Activated CD8-positive, alpha-beta T cell treated with anti-CD3 and anti-CD28 coated beads, Interleukin-2, amount 10 ng/mL, durations not matched to agents 7 days and 5 days (primary cell): Measurements from ENCODE around the gene CEP152. TPM values are rescaled to one million over a fixed set of nuclear protein-coding genes. Genes with fewer than 3 reads are reported as not detected.
"Not testable (repeated sequence)": the region's sequence is repeated elsewhere in the genome, so short reads cannot be mapped to it uniquely, and the experiment has no call there.

Source experiments
- ATAC-seq: fragments of 150-1000 bp; cut with Tn5 transposase; one replicate; pipeline ENCODE4 v1.10.0; 2021; ENCODE audit warnings: moderate library complexity
- CTCF ChIA-PET: fragments of 350-600 bp; sonication (Branson Sonifier 250); formaldehyde crosslinking; loops from one replicate; lab custom pipeline; 2021; ENCODE audit warnings: antibody characterized with exemption; lab: Charles Lee
- POLR2A ChIA-PET: fragments of 350-600 bp; sonication (Branson Sonifier 250); formaldehyde crosslinking; loops from one replicate; lab custom pipeline; 2021; ENCODE audit warnings: antibody characterized with exemption; lab: Charles Lee
- DNase-seq: peaks from one replicate; pipeline ENCODE4 v3.0.0-alpha.2; 2020
- H3K27ac Mint-ChIP-seq: one replicate; pipeline ENCODE4 v1.8.0; 2021; ENCODE audit warnings: mild to moderate bottlenecking, mixed read lengths
- H3K27me3 Mint-ChIP-seq: one replicate; pipeline ENCODE4 v1.8.0; 2021; ENCODE audit warnings: low read depth, mixed read lengths
- H3K36me3 Mint-ChIP-seq: one replicate; pipeline ENCODE4 v1.8.0; 2021; ENCODE audit warnings: low read depth, mixed read lengths
- H3K4me1 Mint-ChIP-seq: one replicate; pipeline ENCODE4 v1.8.0; 2021; ENCODE audit warnings: low read depth, mixed read lengths
- H3K4me3 Mint-ChIP-seq: one replicate; pipeline ENCODE4 v1.8.0; 2021; ENCODE audit warnings: mild to moderate bottlenecking, mixed read lengths
- H3K9me3 Mint-ChIP-seq: one replicate; pipeline ENCODE4 v1.8.0; 2022; ENCODE audit warnings: mixed read lengths; ENCODE audit not compliant: insufficient read depth
- total RNA-seq, 2 experiments: library from RNA; stranded (reverse); gene quantifications; one replicate each; pipeline ENCODE4 v1.2.3, GENCODE V29; 2021

The CEP152 gene, protein sequence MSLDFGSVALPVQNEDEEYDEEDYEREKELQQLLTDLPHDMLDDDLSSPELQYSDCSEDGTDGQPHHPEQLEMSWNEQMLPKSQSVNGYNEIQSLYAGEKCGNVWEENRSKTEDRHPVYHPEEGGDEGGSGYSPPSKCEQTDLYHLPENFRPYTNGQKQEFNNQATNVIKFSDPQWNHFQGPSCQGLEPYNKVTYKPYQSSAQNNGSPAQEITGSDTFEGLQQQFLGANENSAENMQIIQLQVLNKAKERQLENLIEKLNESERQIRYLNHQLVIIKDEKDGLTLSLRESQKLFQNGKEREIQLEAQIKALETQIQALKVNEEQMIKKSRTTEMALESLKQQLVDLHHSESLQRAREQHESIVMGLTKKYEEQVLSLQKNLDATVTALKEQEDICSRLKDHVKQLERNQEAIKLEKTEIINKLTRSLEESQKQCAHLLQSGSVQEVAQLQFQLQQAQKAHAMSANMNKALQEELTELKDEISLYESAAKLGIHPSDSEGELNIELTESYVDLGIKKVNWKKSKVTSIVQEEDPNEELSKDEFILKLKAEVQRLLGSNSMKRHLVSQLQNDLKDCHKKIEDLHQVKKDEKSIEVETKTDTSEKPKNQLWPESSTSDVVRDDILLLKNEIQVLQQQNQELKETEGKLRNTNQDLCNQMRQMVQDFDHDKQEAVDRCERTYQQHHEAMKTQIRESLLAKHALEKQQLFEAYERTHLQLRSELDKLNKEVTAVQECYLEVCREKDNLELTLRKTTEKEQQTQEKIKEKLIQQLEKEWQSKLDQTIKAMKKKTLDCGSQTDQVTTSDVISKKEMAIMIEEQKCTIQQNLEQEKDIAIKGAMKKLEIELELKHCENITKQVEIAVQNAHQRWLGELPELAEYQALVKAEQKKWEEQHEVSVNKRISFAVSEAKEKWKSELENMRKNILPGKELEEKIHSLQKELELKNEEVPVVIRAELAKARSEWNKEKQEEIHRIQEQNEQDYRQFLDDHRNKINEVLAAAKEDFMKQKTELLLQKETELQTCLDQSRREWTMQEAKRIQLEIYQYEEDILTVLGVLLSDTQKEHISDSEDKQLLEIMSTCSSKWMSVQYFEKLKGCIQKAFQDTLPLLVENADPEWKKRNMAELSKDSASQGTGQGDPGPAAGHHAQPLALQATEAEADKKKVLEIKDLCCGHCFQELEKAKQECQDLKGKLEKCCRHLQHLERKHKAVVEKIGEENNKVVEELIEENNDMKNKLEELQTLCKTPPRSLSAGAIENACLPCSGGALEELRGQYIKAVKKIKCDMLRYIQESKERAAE (N-terminal part only)
- 10 to 100 TPM; 39.6 to 40.0 TPM for total RNA-seq

DNA sequence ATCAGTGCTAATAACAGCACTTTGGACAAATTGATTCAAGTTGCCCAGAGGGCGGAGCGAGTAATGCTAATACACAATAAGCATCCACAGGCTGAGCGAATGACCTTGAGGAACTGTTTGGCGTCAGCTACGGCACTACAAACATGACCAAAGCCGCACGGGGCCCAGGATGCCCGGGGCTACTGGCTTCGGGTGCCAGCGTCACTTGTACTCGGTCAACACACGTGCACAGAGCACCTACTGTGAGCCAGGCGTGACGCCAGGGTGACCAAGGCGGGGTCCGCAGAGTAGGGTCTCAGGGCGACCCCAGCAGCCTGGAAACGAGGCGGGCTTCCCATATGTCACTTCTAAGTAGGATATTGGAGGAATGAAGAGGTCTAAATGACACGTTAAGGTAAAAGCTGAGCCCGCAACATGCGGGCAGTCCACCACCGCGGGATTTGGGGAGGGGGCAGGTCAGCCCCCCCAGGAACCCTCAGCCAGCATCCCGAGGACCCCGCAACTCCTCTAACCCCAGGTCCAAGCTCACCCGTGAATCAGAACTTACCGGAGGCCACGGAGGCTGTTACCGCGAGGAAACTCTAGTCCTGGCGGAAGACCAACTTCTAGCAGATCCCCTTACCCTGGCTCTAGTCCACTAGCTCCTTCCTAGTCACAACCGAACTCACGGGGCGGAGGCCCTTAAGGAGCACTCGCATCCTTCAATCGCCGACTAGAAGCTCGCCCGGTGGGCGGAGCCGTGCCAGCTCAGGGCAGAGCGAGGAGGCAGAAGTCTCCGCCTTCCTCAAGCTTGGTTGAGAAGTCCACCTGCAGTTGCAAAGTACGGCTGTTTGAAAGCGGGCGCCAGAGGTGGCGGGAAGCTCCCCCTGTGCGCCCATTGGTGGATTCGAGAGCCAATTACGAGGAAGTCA, at the start of gene CEP152:
Gene CEP152 (minus strand): TSS at position 656 of the 911 bp plus-strand sequence. CDS start 5,420 bp downstream, outside the sequence.
- POLR2A ChIA-PET = interaction anchor here (0.7 to 1.7 kb wide), 10 partner anchors 9 to 1544 kb away, joined by 3 to 16 read pairs (median 3); partner anchors contain the start of genes COPS2, EID1 and GABPB1
- peaks cover 35% of the 10 kb centered on the region for H3K4me1 Mint-ChIP-seq
- CTCF ChIA-PET = interaction anchor here (0.7 to 2.9 kb wide), 11 partner anchors 9 to 477 kb away, joined by 3 to 17 read pairs (median 4); partner anchors contain the start of gene GALK2
- peak; percentile 97 for ATAC-seq
- H3K9me3 Mint-ChIP-seq = no peaks in the 10 kb centered on the region
- H3K27ac Mint-ChIP-seq = peak within 1 kb of the TSS; percentile 96
- peak; percentile 100 for DNase-seq
- peak within 1 kb of the TSS; percentile 95 for H3K4me3 Mint-ChIP-seq
- peaks cover 19% of the 10 kb centered on the region for H3K36me3 Mint-ChIP-seq
- H3K27me3 Mint-ChIP-seq = peaks cover 17% of the 10 kb centered on the region

DNA sequence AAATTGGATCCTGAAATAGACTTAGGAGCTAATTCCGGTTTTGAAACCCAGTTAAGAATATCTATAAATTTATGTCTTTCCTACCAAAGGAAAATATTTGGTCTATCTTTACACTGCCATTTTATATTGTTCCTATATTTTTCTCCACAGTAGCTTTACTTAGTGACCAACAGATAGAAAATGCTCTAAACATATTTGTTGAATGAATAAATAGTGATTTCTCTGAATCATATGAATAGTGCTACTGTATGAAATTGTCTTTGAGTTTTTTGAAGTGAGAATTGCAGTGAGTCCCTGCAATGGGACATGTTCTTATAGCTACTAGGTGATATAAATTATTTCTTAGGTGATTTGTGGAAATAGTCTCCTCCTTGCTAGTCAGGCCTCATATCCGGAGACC, 48.6 kb upstream of the CEP152 start:
- ATAC-seq (no peak), DNase-seq (no peak)
- Mint-ChIP-seq H3K27ac (no peak overlapping the region), H3K36me3 (no peaks in the 10 kb centered on the region), H3K9me3 (no peaks in the 10 kb centered on the region), H3K27me3 (peaks cover 27% of the 10 kb centered on the region), H3K4me3 (no peak overlapping the region), H3K4me1 (peaks cover 17% of the 10 kb centered on the region)
- ChIA-PET POLR2A (no interaction called here), CTCF (interaction anchor here (0.7 to 6.5 kb wide), 7 partner anchors 8 to 563 kb away, joined by 3 to 103 read pairs (median 4); partner anchors contain the start of genes CEP152, FGF7 and SHC4)

DNA sequence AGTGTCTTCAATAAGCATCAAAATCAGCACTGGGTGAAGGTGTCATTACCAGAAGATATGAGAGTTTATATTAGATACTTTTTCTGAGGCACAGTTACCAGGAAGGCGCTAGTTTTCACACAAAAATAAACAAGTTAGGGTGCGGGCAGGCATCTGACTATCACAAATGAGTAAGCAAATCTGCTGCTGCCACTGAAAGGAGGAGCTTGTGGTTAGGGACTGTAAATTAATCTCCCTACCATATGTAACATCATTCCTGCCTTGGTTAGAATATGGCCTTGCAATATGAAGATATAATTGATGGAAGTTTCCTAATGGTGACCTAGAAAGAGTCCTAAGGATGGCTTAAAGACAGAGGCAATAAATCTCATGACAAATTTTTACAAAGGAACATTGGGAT, 47.5 kb upstream of the CEP152 start:
- Mint-ChIP-seq H3K9me3 (no peaks in the 10 kb centered on the region), H3K27ac (no peak overlapping the region), H3K27me3 (peaks cover 33% of the 10 kb centered on the region), H3K4me3 (no peak overlapping the region), H3K36me3 (no peaks in the 10 kb centered on the region), H3K4me1 (peaks cover 17% of the 10 kb centered on the region)
- no peak for ATAC-seq
- ChIA-PET POLR2A (no interaction called here), CTCF (interaction anchor here (1.5 to 6.5 kb wide), 5 partner anchors 9 to 564 kb away, joined by 3 to 103 read pairs (median 4); partner anchors contain the start of genes FGF7 and SHC4)
- DNase-seq = no peak

DNA sequence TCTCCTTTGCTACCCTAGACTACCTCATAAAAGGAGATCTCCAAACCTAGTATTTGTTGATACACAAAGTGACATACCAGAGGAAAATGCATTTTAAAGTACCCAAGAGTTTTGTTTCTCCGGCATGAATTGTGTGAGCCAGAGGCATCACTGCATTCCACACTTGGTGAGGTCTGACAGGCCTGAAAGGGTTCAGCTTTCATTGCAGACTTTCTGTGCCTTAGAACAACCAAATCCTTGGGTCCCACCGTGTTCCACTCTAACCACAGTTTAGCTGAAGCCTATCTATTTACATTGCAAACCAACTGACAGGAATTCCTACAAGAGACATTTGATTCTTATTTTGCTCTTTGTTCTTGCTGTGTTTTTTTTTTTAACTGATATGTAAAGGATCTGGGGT, 46.1 kb upstream of the CEP152 start:
- CTCF ChIA-PET = no interaction called here
- Mint-ChIP-seq H3K9me3 (no peaks in the 10 kb centered on the region), H3K36me3 (no peaks in the 10 kb centered on the region), H3K4me3 (no peak overlapping the region), H3K27me3 (peaks cover 36% of the 10 kb centered on the region), H3K27ac (no peak overlapping the region), H3K4me1 (peaks cover 10% of the 10 kb centered on the region)
- DNase-seq = no peak
- no peak for ATAC-seq
- POLR2A ChIA-PET = no interaction called here

DNA sequence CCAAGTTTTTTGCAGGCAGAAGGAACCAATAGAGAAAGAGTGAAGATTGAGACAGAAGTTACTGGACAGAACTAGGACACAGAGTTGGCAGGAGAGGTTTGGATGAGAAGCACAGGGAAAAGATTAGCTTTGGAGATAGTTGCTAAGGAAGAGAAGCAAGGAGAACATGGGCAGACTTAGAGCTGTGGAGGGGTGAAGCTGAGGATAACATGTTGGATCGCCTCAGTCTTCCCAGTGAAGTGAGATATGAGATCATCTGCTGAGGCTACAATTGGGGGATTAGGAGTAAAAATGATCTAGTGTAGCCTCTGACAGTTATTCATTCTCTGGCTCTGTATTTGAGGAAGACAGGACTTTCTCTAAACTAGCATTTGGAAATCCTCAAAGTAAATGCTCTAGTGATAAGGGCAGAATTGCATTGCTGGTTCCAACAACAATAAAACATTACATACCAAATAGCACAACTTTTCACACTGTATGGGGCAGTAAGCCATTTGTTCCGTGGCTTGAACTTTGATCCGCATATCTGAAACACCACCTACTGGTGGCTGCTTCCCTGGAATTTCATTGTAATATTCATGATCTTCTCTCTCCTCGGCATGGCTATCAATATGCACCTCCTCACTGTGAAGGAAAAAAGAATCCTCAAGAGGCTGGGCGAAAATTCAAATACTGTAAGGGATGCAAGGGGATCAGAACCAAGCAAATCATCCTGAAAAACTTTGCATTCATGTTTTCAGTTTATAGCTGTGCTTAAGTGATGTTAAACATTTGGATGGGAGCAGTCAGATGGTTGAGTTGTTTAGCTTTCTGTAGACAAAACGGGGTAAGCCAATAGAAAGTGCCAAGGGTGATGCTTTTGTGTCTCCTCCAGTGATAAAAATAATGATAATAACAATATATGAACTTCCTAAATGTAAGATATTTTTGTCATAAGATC, 44.9 kb upstream of the CEP152 start:
- CTCF ChIA-PET = interaction anchor here (1.2 kb wide), 1 partner anchor 290 kb away, joined by 3 read pairs; no protein-coding TSS in a partner anchor
- Mint-ChIP-seq H3K9me3 (no peaks in the 10 kb centered on the region), H3K36me3 (no peaks in the 10 kb centered on the region), H3K27ac (no peak overlapping the region), H3K27me3 (peaks cover 39% of the 10 kb centered on the region), H3K4me1 (peaks cover 8% of the 10 kb centered on the region), H3K4me3 (no peak overlapping the region)
- POLR2A ChIA-PET = no interaction called here
- DNase-seq = no peak
- ATAC-seq = no peak

DNA sequence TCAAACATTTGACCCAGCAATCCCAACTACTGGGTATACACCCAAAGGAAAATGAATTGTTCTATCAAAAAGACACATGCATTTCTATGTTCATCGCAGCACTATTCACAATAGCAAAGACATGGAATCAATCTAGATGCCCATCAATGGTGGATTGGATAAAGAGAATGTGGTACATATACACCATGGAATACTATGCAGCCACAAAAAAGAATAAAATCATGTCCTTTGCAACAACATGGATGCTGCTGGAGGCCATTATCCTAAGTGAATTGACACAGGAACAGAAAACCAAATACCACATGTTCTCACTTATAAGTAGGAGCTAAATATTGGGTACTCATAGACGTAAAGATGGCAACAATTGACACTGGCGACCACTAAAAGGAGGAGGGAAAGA, 43.6 kb upstream of the CEP152 start:
- peaks cover 40% of the 10 kb centered on the region for H3K27me3 Mint-ChIP-seq
- H3K36me3 Mint-ChIP-seq, H3K4me3 Mint-ChIP-seq, H3K9me3 Mint-ChIP-seq, POLR2A ChIA-PET, H3K4me1 Mint-ChIP-seq, CTCF ChIA-PET, ATAC-seq, DNase-seq, H3K27ac Mint-ChIP-seq: not testable (repeated sequence)

DNA sequence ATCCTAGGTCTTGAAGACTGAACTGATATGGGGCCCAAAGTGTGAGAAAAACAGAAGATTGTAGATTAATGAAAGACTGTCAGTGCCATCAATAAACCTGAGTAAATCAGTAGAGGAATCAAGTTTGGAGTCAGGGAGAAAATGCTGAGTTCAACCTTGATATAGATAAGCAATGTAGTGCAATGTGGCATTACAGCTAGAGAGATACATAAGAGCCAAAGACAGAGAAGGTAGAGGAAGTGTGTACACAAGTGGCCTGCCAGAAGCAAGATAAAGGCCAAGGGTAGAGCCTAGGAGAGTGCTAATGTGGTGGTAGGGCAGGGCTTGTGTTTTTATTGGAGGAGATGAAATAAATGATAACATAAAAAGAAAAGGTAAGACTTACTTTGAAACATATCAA, 41.1 kb upstream of the CEP152 start:
- Mint-ChIP-seq H3K27me3 (peaks cover 31% of the 10 kb centered on the region), H3K27ac (no peak overlapping the region), H3K9me3 (no peaks in the 10 kb centered on the region), H3K4me3 (no peak overlapping the region), H3K4me1 (no peaks in the 10 kb centered on the region), H3K36me3 (no peaks in the 10 kb centered on the region)
- POLR2A ChIA-PET = no interaction called here
- DNase-seq (no peak), ATAC-seq (no peak)
- CTCF ChIA-PET = interaction anchor here (1.0 kb wide), 1 partner anchor 10 kb away, joined by 3 read pairs; no protein-coding TSS in a partner anchor

DNA sequence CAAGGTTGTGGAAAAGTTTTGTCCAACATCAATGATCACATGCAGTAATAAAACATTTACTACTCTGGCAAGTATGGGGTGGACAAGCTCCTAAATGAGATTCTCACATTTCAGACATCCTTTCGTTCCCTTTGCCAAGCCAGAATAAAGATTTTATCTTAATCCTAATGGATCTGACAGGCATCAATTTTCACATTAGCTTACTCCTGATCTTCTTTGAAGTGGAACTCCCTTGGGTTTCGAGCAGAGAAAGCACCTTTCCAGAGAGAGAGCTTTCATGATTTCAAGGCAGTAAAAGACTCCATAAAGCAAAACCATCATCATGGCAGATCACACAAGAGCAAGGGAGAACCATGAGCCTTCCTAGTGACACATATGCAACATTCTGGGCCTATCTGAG, 39.8 kb upstream of the CEP152 start:
- Mint-ChIP-seq H3K27ac (no peak overlapping the region), H3K27me3 (peaks cover 25% of the 10 kb centered on the region), H3K9me3 (no peaks in the 10 kb centered on the region), H3K4me3 (no peak overlapping the region), H3K36me3 (no peaks in the 10 kb centered on the region), H3K4me1 (no peaks in the 10 kb centered on the region)
- POLR2A ChIA-PET = no interaction called here
- CTCF ChIA-PET = no interaction called here
- DNase-seq (no peak), ATAC-seq (no peak)

DNA sequence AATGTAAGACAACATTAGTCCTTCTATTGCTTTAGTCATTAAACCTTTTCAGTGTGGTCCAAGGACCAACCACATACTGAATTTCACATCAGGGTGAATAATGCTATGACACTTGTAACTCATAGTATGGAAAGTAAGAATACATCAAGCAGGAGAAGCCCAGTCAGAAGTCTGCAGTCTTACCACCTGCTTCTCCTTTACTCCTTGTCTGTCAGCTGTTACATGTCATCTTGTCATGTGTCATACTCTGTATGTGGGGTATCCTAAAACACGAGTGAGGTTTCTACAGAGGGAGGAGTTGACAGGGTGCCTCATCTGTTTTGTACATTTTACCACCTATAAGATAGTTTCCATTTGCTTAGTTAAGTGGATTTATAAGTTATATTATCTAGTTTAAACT, 34.3 kb upstream of the CEP152 start:
- POLR2A ChIA-PET = no interaction called here
- H3K27ac Mint-ChIP-seq = no peak overlapping the region
- DNase-seq (no peak), ATAC-seq (no peak)
- H3K9me3 Mint-ChIP-seq = no peaks in the 10 kb centered on the region
- H3K36me3 Mint-ChIP-seq = no peaks in the 10 kb centered on the region
- H3K4me1 Mint-ChIP-seq = no peaks in the 10 kb centered on the region
- H3K27me3 Mint-ChIP-seq = peaks cover 5% of the 10 kb centered on the region
- H3K4me3 Mint-ChIP-seq = no peak overlapping the region
- CTCF ChIA-PET = interaction anchor here (0.8 to 1.2 kb wide), 2 partner anchors 16 to 130 kb away, joined by 3 read pairs; no protein-coding TSS in a partner anchor

DNA sequence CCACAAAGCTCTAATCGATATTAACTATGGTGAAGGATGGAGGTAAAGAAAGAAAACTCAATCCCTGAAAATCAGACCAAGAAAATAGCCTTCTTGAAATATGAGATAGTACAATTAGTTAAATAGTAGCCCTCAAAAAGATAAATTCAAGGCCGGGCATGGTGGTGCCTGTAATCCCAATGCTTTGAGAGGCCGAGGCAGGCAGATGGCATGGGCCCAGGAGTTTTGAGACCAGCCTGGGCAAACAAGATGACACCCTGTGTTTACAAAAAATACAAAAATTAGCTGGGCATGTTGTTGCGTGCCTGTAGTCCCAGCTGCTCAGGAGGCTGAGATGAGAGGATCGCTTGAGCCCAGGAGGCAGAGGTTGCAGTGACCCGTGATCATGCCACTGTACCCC, 31.6 kb upstream of the CEP152 start:
- DNase-seq = no peak
- Mint-ChIP-seq H3K9me3 (no peaks in the 10 kb centered on the region), H3K36me3 (no peaks in the 10 kb centered on the region), H3K27ac (no peak overlapping the region), H3K4me3 (no peak overlapping the region), H3K4me1 (no peaks in the 10 kb centered on the region), H3K27me3 (peaks cover 6% of the 10 kb centered on the region)
- ChIA-PET POLR2A (no interaction called here), CTCF (no interaction called here)
- no peak for ATAC-seq
